Thyroid gland (tissue), 4 donors: ENCODE data around the gene NOX4.

ENCODE experiments used
- POLR2A ChIP-seq, 2 donors: fragments of 450-650 bp; IDR thresholded peaks; one replicate each; pipeline ENCODE4 v1.6.1; 2017; ENCODE audit warnings: antibody characterized with exemption in 2 of 2, mild to moderate bottlenecking in 2 of 2, moderate library complexity in 1 of 2
- TF ChIP-seq, protein P1 (sequence below), 6 experiments: fragments of 200-600 bp in 3 of 6; fragments of 450-650 bp in 3 of 6; sonication (generic) in 3 of 6; IDR thresholded peaks; one replicate each; pipeline ENCODE4 v1.5.1; 2016 to 2019; ENCODE audit warnings: antibody characterized with exemption in 6 of 6, mild to moderate bottlenecking in 2 of 6, inconsistent platforms in 1 of 6, moderate library complexity in 1 of 6

DNA sequence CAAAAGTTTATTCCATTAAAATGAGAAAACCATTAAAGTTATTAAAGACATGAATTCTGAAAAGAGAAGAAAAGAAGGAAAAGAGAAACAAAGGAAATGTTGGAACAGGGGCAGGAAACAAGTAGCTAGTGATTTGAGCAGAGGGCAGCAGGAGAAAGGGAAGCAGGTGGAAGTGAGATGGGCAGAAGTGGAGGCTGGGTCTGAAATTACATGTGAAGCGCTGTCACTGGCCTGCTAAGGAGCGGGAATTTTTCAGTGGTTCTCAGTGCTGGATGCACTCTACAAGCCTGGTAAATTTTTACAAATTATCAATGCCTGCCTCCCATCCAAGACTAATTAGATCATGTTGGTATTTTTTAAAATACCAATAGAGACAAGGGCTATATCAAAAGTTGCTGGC lies 48.4 kb downstream of the NOX4 start:
- TF ChIP-seq, protein P1, sequence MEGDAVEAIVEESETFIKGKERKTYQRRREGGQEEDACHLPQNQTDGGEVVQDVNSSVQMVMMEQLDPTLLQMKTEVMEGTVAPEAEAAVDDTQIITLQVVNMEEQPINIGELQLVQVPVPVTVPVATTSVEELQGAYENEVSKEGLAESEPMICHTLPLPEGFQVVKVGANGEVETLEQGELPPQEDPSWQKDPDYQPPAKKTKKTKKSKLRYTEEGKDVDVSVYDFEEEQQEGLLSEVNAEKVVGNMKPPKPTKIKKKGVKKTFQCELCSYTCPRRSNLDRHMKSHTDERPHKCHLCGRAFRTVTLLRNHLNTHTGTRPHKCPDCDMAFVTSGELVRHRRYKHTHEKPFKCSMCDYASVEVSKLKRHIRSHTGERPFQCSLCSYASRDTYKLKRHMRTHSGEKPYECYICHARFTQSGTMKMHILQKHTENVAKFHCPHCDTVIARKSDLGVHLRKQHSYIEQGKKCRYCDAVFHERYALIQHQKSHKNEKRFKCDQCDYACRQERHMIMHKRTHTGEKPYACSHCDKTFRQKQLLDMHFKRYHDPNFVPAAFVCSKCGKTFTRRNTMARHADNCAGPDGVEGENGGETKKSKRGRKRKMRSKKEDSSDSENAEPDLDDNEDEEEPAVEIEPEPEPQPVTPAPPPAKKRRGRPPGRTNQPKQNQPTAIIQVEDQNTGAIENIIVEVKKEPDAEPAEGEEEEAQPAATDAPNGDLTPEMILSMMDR (IDR thresholded peaks at IDR 0.05): no peak
- no peak for TF ChIP-seq POLR2A (IDR thresholded peaks at IDR 0.05)
